HG02610 (cell line): ENCODE data around the gene NXPH4.

Experiments used
- ATAC-seq: cut with Tn5 transposase; IDR thresholded peaks from one replicate; pipeline ENCODE4 v1.9.1; 2021; ENCODE audit warnings: mild to moderate bottlenecking, moderate library complexity; ENCODE audit not compliant: unreplicated experiment

Gene NXPH4

DNA sequence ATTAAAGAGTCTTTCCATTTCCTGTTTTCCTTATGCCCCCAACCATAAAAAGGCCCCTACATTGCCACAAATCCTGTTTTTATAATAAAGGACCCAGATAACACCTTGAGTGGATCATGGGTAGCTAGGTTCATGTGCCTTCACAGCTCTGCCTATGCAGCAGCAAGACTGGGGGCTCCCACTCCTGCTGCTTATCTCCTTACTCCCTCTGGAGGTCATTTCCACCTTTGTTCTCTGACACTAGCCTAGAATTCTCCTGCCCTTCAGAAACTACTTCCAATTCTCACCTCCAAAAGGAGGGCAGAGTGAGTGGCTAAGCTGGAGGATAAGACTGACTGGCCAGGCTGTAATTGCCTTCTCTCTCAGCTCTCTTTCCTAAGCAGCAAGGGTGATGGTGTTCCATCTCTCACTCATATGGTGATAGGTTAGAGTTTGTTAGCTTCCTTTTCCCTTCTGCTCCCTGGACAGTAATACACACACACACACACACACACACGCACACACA lies 54.4 kb downstream of the NXPH4 start:
- ATAC-seq, result no peak

DNA sequence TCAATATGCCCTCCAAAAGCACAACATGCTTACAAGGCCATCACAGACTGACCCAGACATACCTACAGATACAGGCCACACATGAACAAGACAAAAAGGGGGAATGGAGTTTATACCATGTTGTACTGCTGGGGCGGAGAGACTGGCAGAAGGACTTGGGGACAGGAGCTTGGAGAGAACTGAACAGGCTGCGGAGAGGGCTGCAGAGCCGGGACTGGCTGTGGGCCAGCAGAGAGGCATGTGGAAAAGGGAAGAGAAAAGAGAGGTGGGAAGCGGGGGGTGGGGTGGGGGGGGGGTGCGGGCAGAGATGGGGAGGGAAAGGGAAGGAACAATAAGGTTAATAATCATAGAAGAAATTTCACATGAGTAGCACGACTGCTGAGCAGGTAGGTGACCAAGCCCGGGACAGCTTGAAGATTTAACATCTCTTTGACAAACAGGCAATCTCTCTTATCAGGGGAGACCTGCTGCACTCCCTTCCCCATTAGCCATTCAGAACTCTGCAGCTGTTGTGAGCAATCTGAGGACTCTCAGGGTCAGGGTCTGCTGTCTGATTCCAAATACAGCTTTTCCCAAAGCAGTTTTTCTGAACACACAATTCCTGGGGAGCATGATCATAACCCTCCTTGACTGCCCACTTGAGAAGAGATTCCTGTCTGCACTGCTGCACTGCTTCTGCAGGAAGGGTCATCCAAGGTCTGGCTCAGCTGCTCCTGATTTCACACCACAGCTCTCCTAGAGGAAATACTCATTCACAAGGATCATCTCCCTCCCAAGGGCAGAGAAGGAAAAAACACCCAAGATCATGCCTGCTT lies 56.0 kb downstream of the NXPH4 start:
- ATAC-seq, result no peak

DNA sequence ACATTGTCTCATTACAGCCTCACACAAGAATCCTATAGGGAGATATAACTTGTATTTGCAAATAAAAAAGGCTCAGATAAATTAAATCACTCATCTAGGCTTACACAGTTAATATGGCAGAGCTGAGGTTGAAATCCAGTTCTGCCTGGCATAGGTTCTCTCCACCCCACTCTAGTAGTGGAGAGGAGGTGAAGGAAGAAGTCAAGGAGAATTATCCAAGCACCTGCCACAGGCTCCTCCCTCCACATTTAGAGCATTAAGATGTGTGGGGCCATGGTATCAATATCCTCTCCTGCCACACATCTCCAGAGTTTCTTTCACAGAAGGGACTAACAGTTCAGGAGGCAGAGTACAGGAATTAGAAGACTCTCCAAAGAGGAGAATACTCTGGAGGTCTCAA lies 56.9 kb downstream of the NXPH4 start:
- ATAC-seq, result no peak
